Stimulated activated CD4-positive, alpha-beta T cell treated with anti-CD3 and anti-CD28 coated beads, Interleukin-12 subunit alpha, Interleukin-12 subunit beta, amount 100 ng/mL, for 48 hours (primary cell): Measurements from ENCODE around the gene ALG12.

ENCODE experiments used
- DNase-seq, 3 donors: peaks; one replicate each; pipeline ENCODE4 v3.0.0-alpha.2; 2020; ENCODE audit warnings: low read depth in 2 of 3, low spot score in 1 of 3

Gene ALG12

GRCh38 chr22:49958366-49958921, 40.2 kb upstream of the ALG12 start:
- DNase-seq, result no peak

- no peak for DNase-seq
Observed at GRCh38 chr22:49957826-49958365, 39.7 kb upstream of the ALG12 start.

GRCh38 chr22:49956914-49957825, 38.9 kb upstream of the ALG12 start:
- DNase-seq, result no peak

- DNase-seq, result no peak
Observed at GRCh38 chr22:49956418-49956770, 38.2 kb upstream of the ALG12 start.

- DNase-seq, result no peak
Observed at GRCh38 chr22:49955581-49956417, 37.6 kb upstream of the ALG12 start.

GRCh38 chr22:49954991-49955580, 36.8 kb upstream of the ALG12 start:
- no peak for DNase-seq

GRCh38 chr22:49954354-49954753, 36.1 kb upstream of the ALG12 start:
- no peak for DNase-seq

- no peak for DNase-seq
Observed at GRCh38 chr22:49953680-49954344, 35.6 kb upstream of the ALG12 start.

GRCh38 chr22:49953027-49953679, 34.9 kb upstream of the ALG12 start:
- DNase-seq, result no peak

- DNase-seq, result no peak
Observed at GRCh38 chr22:49951986-49952896, 34.0 kb upstream of the ALG12 start.

- no peak for DNase-seq
Observed at GRCh38 chr22:49951678-49951985, 33.4 kb upstream of the ALG12 start.

- peak in 1 of 3 donors; percentile 66 for DNase-seq
Observed at GRCh38 chr22:49951000-49951677, 32.9 kb upstream of the ALG12 start.

- no peak for DNase-seq
Observed at GRCh38 chr22:49950396-49950994, 32.3 kb upstream of the ALG12 start.

GRCh38 chr22:49949914-49950292, 31.7 kb upstream of the ALG12 start:
- no peak for DNase-seq

- no peak for DNase-seq
Observed at GRCh38 chr22:49948958-49949913, 31.0 kb upstream of the ALG12 start.

- DNase-seq, result no peak
Observed at GRCh38 chr22:49948116-49948957, 30.1 kb upstream of the ALG12 start.
